Liver (tissue), 3 donors: ENCODE data around the gene TBL1X.

ENCODE experiments used
- GABPA ChIP-seq, 2 donors: IDR thresholded peaks in 1 of 2; conservative IDR thresholded peaks in 1 of 2; 2 replicates each; pipeline ENCODE4 v1.6.1; 2016; ENCODE audit warnings: antibody characterized with exemption in 2 of 2, mild to moderate bottlenecking in 1 of 2, moderate library complexity in 1 of 2
- TF ChIP-seq, protein P1 (sequence below): fragments of 150-350 bp; IDR thresholded peaks from 2 replicates; pipeline ENCODE4 v1.5.1; 2017; ENCODE audit warnings: improper control_type of control experiment, low read depth, low read length; ENCODE audit not compliant: missing input control
- TF ChIP-seq, protein P2 (sequence below): IDR thresholded peaks from 2 replicates; pipeline ENCODE4 v1.6.1; 2016; ENCODE audit warnings: antibody characterized with exemption, mild to moderate bottlenecking
- donor health status: healthy.
- donor health status: healthy.

DNA sequence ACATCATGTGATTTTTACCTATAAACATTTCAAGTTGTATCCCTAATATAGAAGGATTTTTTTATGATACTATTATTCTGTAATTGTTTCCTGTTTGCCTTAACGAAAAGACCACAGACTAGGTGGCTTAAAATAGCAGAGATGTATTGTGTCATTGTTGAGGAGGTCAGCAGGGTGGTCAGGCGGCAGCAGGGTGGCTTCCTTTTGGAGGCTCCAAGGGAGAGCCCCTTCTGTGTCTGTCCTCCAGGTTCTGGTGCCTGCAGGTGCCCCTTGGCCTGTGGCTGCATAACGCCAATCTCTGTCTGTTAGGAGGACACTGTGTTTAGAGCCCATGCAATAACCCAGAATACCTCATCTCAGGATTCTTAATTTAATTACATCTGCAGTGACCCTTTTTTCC lies 118.1 kb downstream of the TBL1X start:
- TF ChIP-seq, protein P1, sequence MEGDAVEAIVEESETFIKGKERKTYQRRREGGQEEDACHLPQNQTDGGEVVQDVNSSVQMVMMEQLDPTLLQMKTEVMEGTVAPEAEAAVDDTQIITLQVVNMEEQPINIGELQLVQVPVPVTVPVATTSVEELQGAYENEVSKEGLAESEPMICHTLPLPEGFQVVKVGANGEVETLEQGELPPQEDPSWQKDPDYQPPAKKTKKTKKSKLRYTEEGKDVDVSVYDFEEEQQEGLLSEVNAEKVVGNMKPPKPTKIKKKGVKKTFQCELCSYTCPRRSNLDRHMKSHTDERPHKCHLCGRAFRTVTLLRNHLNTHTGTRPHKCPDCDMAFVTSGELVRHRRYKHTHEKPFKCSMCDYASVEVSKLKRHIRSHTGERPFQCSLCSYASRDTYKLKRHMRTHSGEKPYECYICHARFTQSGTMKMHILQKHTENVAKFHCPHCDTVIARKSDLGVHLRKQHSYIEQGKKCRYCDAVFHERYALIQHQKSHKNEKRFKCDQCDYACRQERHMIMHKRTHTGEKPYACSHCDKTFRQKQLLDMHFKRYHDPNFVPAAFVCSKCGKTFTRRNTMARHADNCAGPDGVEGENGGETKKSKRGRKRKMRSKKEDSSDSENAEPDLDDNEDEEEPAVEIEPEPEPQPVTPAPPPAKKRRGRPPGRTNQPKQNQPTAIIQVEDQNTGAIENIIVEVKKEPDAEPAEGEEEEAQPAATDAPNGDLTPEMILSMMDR: no peak
- no peak for TF ChIP-seq GABPA (IDR thresholded peaks at IDR 0.05 in 1 of 2, conservative IDR thresholded peaks at IDR 0.05 in 1 of 2)
- TF ChIP-seq, protein P2, sequence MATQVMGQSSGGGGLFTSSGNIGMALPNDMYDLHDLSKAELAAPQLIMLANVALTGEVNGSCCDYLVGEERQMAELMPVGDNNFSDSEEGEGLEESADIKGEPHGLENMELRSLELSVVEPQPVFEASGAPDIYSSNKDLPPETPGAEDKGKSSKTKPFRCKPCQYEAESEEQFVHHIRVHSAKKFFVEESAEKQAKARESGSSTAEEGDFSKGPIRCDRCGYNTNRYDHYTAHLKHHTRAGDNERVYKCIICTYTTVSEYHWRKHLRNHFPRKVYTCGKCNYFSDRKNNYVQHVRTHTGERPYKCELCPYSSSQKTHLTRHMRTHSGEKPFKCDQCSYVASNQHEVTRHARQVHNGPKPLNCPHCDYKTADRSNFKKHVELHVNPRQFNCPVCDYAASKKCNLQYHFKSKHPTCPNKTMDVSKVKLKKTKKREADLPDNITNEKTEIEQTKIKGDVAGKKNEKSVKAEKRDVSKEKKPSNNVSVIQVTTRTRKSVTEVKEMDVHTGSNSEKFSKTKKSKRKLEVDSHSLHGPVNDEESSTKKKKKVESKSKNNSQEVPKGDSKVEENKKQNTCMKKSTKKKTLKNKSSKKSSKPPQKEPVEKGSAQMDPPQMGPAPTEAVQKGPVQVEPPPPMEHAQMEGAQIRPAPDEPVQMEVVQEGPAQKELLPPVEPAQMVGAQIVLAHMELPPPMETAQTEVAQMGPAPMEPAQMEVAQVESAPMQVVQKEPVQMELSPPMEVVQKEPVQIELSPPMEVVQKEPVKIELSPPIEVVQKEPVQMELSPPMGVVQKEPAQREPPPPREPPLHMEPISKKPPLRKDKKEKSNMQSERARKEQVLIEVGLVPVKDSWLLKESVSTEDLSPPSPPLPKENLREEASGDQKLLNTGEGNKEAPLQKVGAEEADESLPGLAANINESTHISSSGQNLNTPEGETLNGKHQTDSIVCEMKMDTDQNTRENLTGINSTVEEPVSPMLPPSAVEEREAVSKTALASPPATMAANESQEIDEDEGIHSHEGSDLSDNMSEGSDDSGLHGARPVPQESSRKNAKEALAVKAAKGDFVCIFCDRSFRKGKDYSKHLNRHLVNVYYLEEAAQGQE: no peak
